Measurements from ENCODE around the gene BTBD7.
"Not testable (repeated sequence)": the region's sequence is repeated elsewhere in the genome, so short reads cannot be mapped to it uniquely, and the experiment has no call there.

Gene BTBD7

GRCh38 chr14:93332853-93333630 lies at the start of gene BTBD7:
Gene BTBD7, minus strand, starts transcription at chr14:93333036. Its CDS starts 36,985 bp downstream, at chr14:93296051.
- DNase-seq (ENCODE audit: low read depth, low spot score), result peak; percentile 87

- no peak for DNase-seq (ENCODE audit: low read depth, low spot score)
Observed at GRCh38 chr14:93381644-93382043, 48.8 kb upstream of the BTBD7 start.

- DNase-seq (ENCODE audit: low read depth, low spot score), result no peak
Observed at GRCh38 chr14:93379831-93380230, 47.0 kb upstream of the BTBD7 start.

GRCh38 chr14:93375673-93376156 lies 42.9 kb upstream of the BTBD7 start:
- DNase-seq (ENCODE audit: low read depth, low spot score), result no peak

- DNase-seq (ENCODE audit: low read depth, low spot score), result no peak
Observed at GRCh38 chr14:93369713-93370266, 37.0 kb upstream of the BTBD7 start.

- no peak for DNase-seq (ENCODE audit: low read depth, low spot score)
Observed at GRCh38 chr14:93368996-93369712, 36.3 kb upstream of the BTBD7 start.

- DNase-seq (ENCODE audit: low read depth, low spot score), result not testable (repeated sequence)
Observed at GRCh38 chr14:93354873-93355272, 22.0 kb upstream of the BTBD7 start.

GRCh38 chr14:93348292-93348691 lies 15.5 kb upstream of the BTBD7 start:
- no peak for DNase-seq (ENCODE audit: low read depth, low spot score)

GRCh38 chr14:93347850-93348249 lies 15.0 kb upstream of the BTBD7 start:
- no peak for DNase-seq (ENCODE audit: low read depth, low spot score)

- no peak for DNase-seq (ENCODE audit: low read depth, low spot score)
Observed at GRCh38 chr14:93346926-93347721, 14.3 kb upstream of the BTBD7 start, which contains the start of gene COX8C. Gene COX8C, plus strand, starts transcription at chr14:93347182. Its CDS starts 87 bp downstream, at chr14:93347269.

- DNase-seq (ENCODE audit: low read depth, low spot score), result no peak
Observed at GRCh38 chr14:93343797-93344196, 11.0 kb upstream of the BTBD7 start.

- no peak for DNase-seq (ENCODE audit: low read depth, low spot score)
Observed at GRCh38 chr14:93343266-93343665, 10.4 kb upstream of the BTBD7 start.

- DNase-seq (ENCODE audit: low read depth, low spot score), result no peak
Observed at GRCh38 chr14:93337884-93338283, 5.0 kb upstream of the BTBD7 start.

- DNase-seq (ENCODE audit: low read depth, low spot score), result no peak
Observed at GRCh38 chr14:93337143-93337753, 4.4 kb upstream of the BTBD7 start.

- DNase-seq (ENCODE audit: low read depth, low spot score), result no peak
Observed at GRCh38 chr14:93333631-93334103, 831 bp upstream of the BTBD7 start.

- DNase-seq (ENCODE audit: low read depth, low spot score), result no peak
Observed at GRCh38 chr14:93332397-93332852, 411 bp downstream of the BTBD7 start.

- no peak for DNase-seq (ENCODE audit: low read depth, low spot score)
Observed at GRCh38 chr14:93331728-93332396, 974 bp downstream of the BTBD7 start.

GRCh38 chr14:93331002-93331727 lies 1.7 kb downstream of the BTBD7 start:
- DNase-seq (ENCODE audit: low read depth, low spot score), result no peak

GRCh38 chr14:93330609-93331000 lies 2.2 kb downstream of the BTBD7 start:
- DNase-seq (ENCODE audit: low read depth, low spot score), result no peak

Measured in brain pericyte (primary cell).